Caki2 (cell line): ENCODE data around the gene NKAPD1. TPM values are rescaled to one million over a fixed set of nuclear protein-coding genes. Genes with fewer than 3 reads are reported as not detected.

Experiments used
- DNase-seq: peaks from one replicate; pipeline ENCODE4 v3.0.0-alpha.2; 2015; ENCODE audit warnings: low read depth
- in situ Hi-C: cut with HindIII; loops from 2 replicates; pipeline ENCODE4 v1.10.0; 2016; ENCODE audit warnings: low sequenced_read_pairs, low pct_unique_long_range_greater_than_20kb, mixed read lengths
- total RNA-seq: library from RNA; depleted of rRNA; stranded (reverse); fragments of >200 nt; shearing (Covaris generic); gene quantifications from 2 replicates; pipeline ENCODE4 v1.2.3, GENCODE V29; 2014; ENCODE audit warnings: low replicate concordance; rRNA removed

NKAPD1 gene
- total RNA-seq, 1 experiment from 2014 or later, result 13.2 TPM

- in situ Hi-C loops, result no loop called here
- peak; percentile 82 for DNase-seq
Observed at GRCh38 chr11:112128483-112129121, 54.5 kb downstream of the NKAPD1 start.

GRCh38 chr11:112129656-112130055 is 55.6 kb downstream of the NKAPD1 start:
- in situ Hi-C loops, result no loop called here
- no peak for DNase-seq

GRCh38 chr11:112132737-112133136 is 58.6 kb downstream of the NKAPD1 start:
- DNase-seq, result no peak
- in situ Hi-C loops, result no loop called here

GRCh38 chr11:112134473-112134872 is 60.4 kb downstream of the NKAPD1 start:
- no peak for DNase-seq
- in situ Hi-C loops, result no loop called here

Other genes with a start within 250 kb of the NKAPD1 start
- 17.2 and 45.7 TPM in 2 replicates for gene ALG9, start 202.7 kb upstream of the NKAPD1 start, total RNA-seq
- gene FDXACB1, start 195.1 kb upstream of the NKAPD1 start, total RNA-seq, result 0.30 and 2.1 TPM in 2 replicates
- 29.9 and 39.5 TPM in 2 replicates for gene CFAP68, start 194.8 kb upstream of the NKAPD1 start, total RNA-seq
- 0.78 and 2.4 TPM in 2 replicates for gene CRYAB, start 162.5 kb upstream of the NKAPD1 start, total RNA-seq
- 2.9 TPM in 1 of 2 replicates, not detected in the other for gene HSPB2, start 161.6 kb upstream of the NKAPD1 start, total RNA-seq
- 1.7 TPM in 1 of 2 replicates, not detected in the other for gene C11orf52, start 155.4 kb upstream of the NKAPD1 start, total RNA-seq
- 14.2 and 25.0 TPM in 2 replicates for gene DIXDC1, start 137.0 kb upstream of the NKAPD1 start, total RNA-seq
- 28.1 and 35.0 TPM in 2 replicates for gene DLAT, start 48.9 kb upstream of the NKAPD1 start, total RNA-seq
- gene PIH1D2, start 282 bp upstream of the NKAPD1 start, total RNA-seq, result 0.49 and 11.4 TPM in 2 replicates
- gene TIMM8B, start 12.5 kb downstream of the NKAPD1 start, total RNA-seq, result 33.6 and 76.9 TPM in 2 replicates
- gene SDHD, start 12.6 kb downstream of the NKAPD1 start, total RNA-seq, result 75.6 and 140 TPM in 2 replicates
- gene IL18, start 89.8 kb downstream of the NKAPD1 start, total RNA-seq, result 119 and 132 TPM in 2 replicates
- gene TEX12, start 93.1 kb downstream of the NKAPD1 start, total RNA-seq, result not detected in 2 replicates
- gene BCO2, start 101.2 kb downstream of the NKAPD1 start, total RNA-seq, result 8.1 and 8.9 TPM in 2 replicates
- 30.1 and 70.3 TPM in 2 replicates for gene PTS, start 152.1 kb downstream of the NKAPD1 start, total RNA-seq
- gene PLET1, start 186.6 kb downstream of the NKAPD1 start, total RNA-seq, result not detected in 2 replicates